H9 (cell line): Measurements from ENCODE around the gene ITPKC. TPM values are rescaled to one million over a fixed set of nuclear protein-coding genes. Genes with fewer than 3 reads are reported as not detected.
A peak's percentile ranks its signal among the peaks of the same experiment; 100 is the strongest.

Experiments used
- DNase-seq: peaks from one replicate; pipeline ENCODE4 v3.0.0-alpha.2; 2017
- H2AFZ ChIP-seq: one replicate; pipeline ENCODE4 v1.6.1; 2013; ENCODE audit warnings: mild to moderate bottlenecking, low read length, control low read depth, moderate library complexity
- H2AK5ac ChIP-seq: 2 replicates; pipeline ENCODE4 v1.6.1; 2013; ENCODE audit warnings: low read length, control low read depth, mixed read lengths; ENCODE audit not compliant: insufficient read length
- H2BK120ac ChIP-seq: one replicate; pipeline ENCODE4 v1.6.1; 2013; ENCODE audit warnings: low read depth, mild to moderate bottlenecking, low read length, control low read depth, inconsistent platforms; ENCODE audit not compliant: poor library complexity, severe bottlenecking
- H2BK12ac ChIP-seq: 2 replicates; pipeline ENCODE4 v1.6.1; 2013; ENCODE audit warnings: low read length, control low read depth, mixed read lengths, low read depth; ENCODE audit not compliant: insufficient read length
- H2BK15ac ChIP-seq: 2 replicates; pipeline ENCODE4 v1.6.1; 2013; ENCODE audit warnings: low read depth, low read length, control low read depth
- H2BK20ac ChIP-seq: one replicate; pipeline ENCODE4 v1.6.1; 2013; ENCODE audit warnings: low read depth, mild to moderate bottlenecking, low read length, control low read depth, inconsistent platforms; ENCODE audit not compliant: poor library complexity, severe bottlenecking
- H2BK5ac ChIP-seq: 2 replicates; pipeline ENCODE4 v1.6.1; 2013; ENCODE audit warnings: low read length, control low read depth, mixed read lengths; ENCODE audit not compliant: insufficient read length
- H3K14ac ChIP-seq: 2 replicates; pipeline ENCODE4 v1.6.1; 2013; ENCODE audit warnings: low read length, control low read depth; ENCODE audit not compliant: insufficient read depth
- H3K18ac ChIP-seq: 2 replicates; pipeline ENCODE4 v1.6.1; 2013; ENCODE audit warnings: low read depth, mild to moderate bottlenecking, mixed read lengths, low read length, control low read depth; ENCODE audit not compliant: insufficient read length
- H3K23ac ChIP-seq: 2 replicates; pipeline ENCODE4 v1.6.1; 2013; ENCODE audit warnings: low read length, control low read depth, mixed read lengths, low read depth; ENCODE audit not compliant: insufficient read length
- H3K23me2 ChIP-seq: 2 replicates; pipeline ENCODE4 v1.6.1; 2013; ENCODE audit warnings: low read depth, mild to moderate bottlenecking, mixed read lengths, low read length, control low read depth; ENCODE audit not compliant: insufficient read length, poor library complexity, severe bottlenecking
- H3K27ac ChIP-seq: 2 replicates; pipeline ENCODE4 v1.5.1; 2013; ENCODE audit warnings: low read length, control low read depth, mixed read lengths, low read depth; ENCODE audit not compliant: insufficient read length
- H3K27me3 ChIP-seq: 2 replicates; pipeline ENCODE4 v1.6.1; 2013; ENCODE audit warnings: low read length, control low read depth, inconsistent platforms; ENCODE audit not compliant: insufficient read depth
- H3K4ac ChIP-seq: 2 replicates; pipeline ENCODE4 v1.6.1; 2013; ENCODE audit warnings: low read depth, mild to moderate bottlenecking, control low read depth, inconsistent platforms, low read length, moderate library complexity
- H3K4me1 ChIP-seq: 2 replicates; pipeline ENCODE4 v1.6.1; 2013; ENCODE audit warnings: low read length, control low read depth, inconsistent platforms; ENCODE audit not compliant: insufficient read depth
- H3K4me2 ChIP-seq: 2 replicates; pipeline ENCODE4 v1.6.1; 2013; ENCODE audit warnings: low read length, control low read depth, mixed read lengths; ENCODE audit not compliant: insufficient read length, insufficient read depth
- H3K56ac ChIP-seq: 2 replicates; pipeline ENCODE4 v1.6.1; 2013; ENCODE audit warnings: low read depth, mild to moderate bottlenecking, mixed read lengths, low read length, control low read depth; ENCODE audit not compliant: insufficient read length
- H3K79me1 ChIP-seq: 2 replicates; pipeline ENCODE4 v1.6.1; 2013; ENCODE audit warnings: low read depth, mild to moderate bottlenecking, moderate library complexity, low read length, control low read depth, inconsistent platforms; ENCODE audit not compliant: insufficient read depth, poor library complexity, severe bottlenecking
- H3K79me2 ChIP-seq: 2 replicates; pipeline ENCODE4 v1.6.1; 2013; ENCODE audit warnings: low read length, control low read depth, inconsistent platforms; ENCODE audit not compliant: insufficient read depth
- H3K9ac ChIP-seq: 2 replicates; pipeline ENCODE4 v1.6.1; 2013; ENCODE audit warnings: low read length, control low read depth, mixed read lengths; ENCODE audit not compliant: insufficient read length; ENCODE audit errors: extremely low read depth
- H3K9me3 ChIP-seq: one replicate; pipeline ENCODE4 v1.6.1; 2013; ENCODE audit warnings: low read depth, low read length, inconsistent platforms; ENCODE audit not compliant: control insufficient read depth
- H3T11ph ChIP-seq: one replicate; pipeline ENCODE4 v1.6.1; 2013; ENCODE audit warnings: mild to moderate bottlenecking, low read length, control low read depth, inconsistent platforms
- H4K20me1 ChIP-seq: one replicate; pipeline ENCODE4 v1.6.1; 2013; ENCODE audit not compliant: control insufficient read depth, insufficient read length, insufficient read depth
- H4K5ac ChIP-seq: 2 replicates; pipeline ENCODE4 v1.6.1; 2013; ENCODE audit warnings: low read depth, mild to moderate bottlenecking, mixed read lengths, low read length, control low read depth; ENCODE audit not compliant: insufficient read length
- H4K8ac ChIP-seq: replicated peaks from 2 replicates; pipeline ENCODE4 v1.6.1; 2013; ENCODE audit warnings: low read length, control low read depth, mixed read lengths, low read depth; ENCODE audit not compliant: insufficient read length
- H4K91ac ChIP-seq: 2 replicates; pipeline ENCODE4 v1.6.1; 2013; ENCODE audit warnings: low read depth, mild to moderate bottlenecking, moderate library complexity, mixed read lengths, low read length, control low read depth; ENCODE audit not compliant: insufficient read length
- H3K27ac Mint-ChIP-seq, 3 experiments: 2 replicates in 2 of 3; 3 replicates in 1 of 3; pipeline ENCODE4 v1.8.0; 2020 to 2021; ENCODE audit warnings: mixed read lengths in 3 of 3, mild to moderate bottlenecking in 1 of 3, moderate library complexity in 1 of 3
- H3K27me3 Mint-ChIP-seq: 2 replicates; pipeline ENCODE4 v1.8.0; 2021; ENCODE audit warnings: low read depth, mild to moderate bottlenecking, moderate library complexity, mixed read lengths
- H3K36me3 Mint-ChIP-seq, 3 experiments: 2 replicates in 2 of 3; 3 replicates in 1 of 3; pipeline ENCODE4 v1.8.0; 2020 to 2021; ENCODE audit warnings: low read depth in 3 of 3, mixed read lengths in 3 of 3; ENCODE audit not compliant: insufficient read depth in 1 of 3
- H3K4me1 Mint-ChIP-seq, 2 experiments: 2 replicates each; pipeline ENCODE4 v1.8.0; 2020; ENCODE audit warnings: mixed read lengths in 2 of 2
- H3K4me3 Mint-ChIP-seq, 2 experiments: 2 replicates in 1 of 2; 3 replicates in 1 of 2; pipeline ENCODE4 v1.8.0; 2020 to 2021; ENCODE audit warnings: mild to moderate bottlenecking in 2 of 2, mixed read lengths in 2 of 2, moderate library complexity in 1 of 2
- H3K9me3 Mint-ChIP-seq, 2 experiments: 2 replicates in 1 of 2; 3 replicates in 1 of 2; pipeline ENCODE4 v1.8.0; 2020; ENCODE audit warnings: mild to moderate bottlenecking in 2 of 2, mixed read lengths in 2 of 2, moderate library complexity in 1 of 2
- CTCF ChIP-seq: fragments of 200-600 bp; sonication (generic); conservative IDR thresholded peaks from 3 replicates; pipeline ENCODE4 v1.8.0; 2021; ENCODE audit warnings: antibody characterized with exemption, mild to moderate bottlenecking
- WGBS: extraction: QIAGEN DNeasy Blood & Tissue Kit; methylation state at CpG from one replicate; pipeline ENCODE4 v1.1.7; 2013; ENCODE audit warnings: missing lambda C conversion rate, low lambda C conversion rate, mixed read lengths; ENCODE audit not compliant: insufficient read length; ENCODE audit errors: extremely low coverage; 5-methylcytosine and 5-hydroxymethylcytosine counted together
- total RNA-seq: library from RNA; stranded (reverse); gene quantifications from 2 replicates; pipeline ENCODE4 v1.2.1, GENCODE V29; 2021

Gene ITPKC
- total RNA-seq, 1 experiment from 2014 or later: 11.2 TPM

- Histone ChIP-seq H3K56ac (no peak overlapping the region), H3K4ac (no peak overlapping the region), H4K91ac (no peak overlapping the region), H3K9ac (no peak overlapping the region), H3K23me2 (no peaks in the 10 kb centered on the region), H3K4me2 (no peak overlapping the region), H3K23ac (no peak overlapping the region), H4K8ac (no peak overlapping the region), H3K79me2 (peaks cover 37% of the 10 kb centered on the region; the same call in 1 of the 2 replicates), H4K5ac (no peak overlapping the region), H4K20me1 (peaks cover 3% of the 10 kb centered on the region), H3K9me3 (no peaks in the 10 kb centered on the region), H2AK5ac (no peak overlapping the region), H3K18ac (no peak overlapping the region), H3K4me1 (no peaks in the 10 kb centered on the region), H3K79me1 (peaks cover 17% of the 10 kb centered on the region), H3K27ac (no peak overlapping the region), H2BK5ac (no peak overlapping the region), H2BK20ac (no peak overlapping the region), H3K27me3 (no peaks in the 10 kb centered on the region; the same call in 1 of the 2 replicates), H2BK15ac (no peak overlapping the region), H2BK120ac (no peak overlapping the region), H2BK12ac (no peak overlapping the region), H2AFZ (no peak overlapping the region), H3T11ph (no peak overlapping the region), H3K14ac (no peak overlapping the region)
- Mint-ChIP-seq H3K27ac (peak overlapping the region in 2 of 3 experiments; percentile 16 to 33; a peak in 4 of 7 replicates), H3K4me3 (peak overlapping the region; percentile 0 to 1; a peak in 2 of 5 replicates), H3K9me3 (no peaks in the 10 kb centered on the region), H3K36me3 (peaks cover 67 to 90% (median 82%) of the 10 kb centered on the region in 3 experiments), H3K4me1 (peaks cover 18 to 27% of the 10 kb centered on the region in 2 experiments), H3K27me3 (no peaks in the 10 kb centered on the region; the same call in none of the 2 replicates)
- no peak for DNase-seq
- no peak for TF ChIP-seq CTCF
- no CpG with 5 or more reads among the region's 11 CpGs for WGBS
Measured at GRCh38 chr19:40756502-40757110, 39.7 kb downstream of the ITPKC start.
